HepG2 (cell line): Measurements from ENCODE around the gene AGK. TPM values are rescaled to one million over a fixed set of nuclear protein-coding genes. Genes with fewer than 3 reads are reported as not detected.

ENCODE experiments used
- CAMTA2 ChIP-seq: sonication (generic); formaldehyde crosslinking; IDR thresholded peaks from 2 replicates; pipeline ENCODE4 v1.4.0; 2020; ENCODE audit warnings: mild to moderate bottlenecking, missing genetic modification reagents, borderline replicate concordance
- HNRNPLL ChIP-seq: fragments of 200-400 bp; formaldehyde crosslinking; IDR thresholded peaks from 2 replicates; pipeline ENCODE4 v1.6.1; 2017; ENCODE audit warnings: mild to moderate bottlenecking, low read depth, low read length; ENCODE audit not compliant: poor library complexity, severe bottlenecking
- MAZ ChIP-seq, 2 experiments: sonication (generic) in 1 of 2; formaldehyde crosslinking in 1 of 2; IDR thresholded peaks; 2 replicates each; pipeline versions ENCODE4 v1.5.0 to v1.6.1; 2012 to 2020; ENCODE audit warnings: low read depth in 2 of 2, mild to moderate bottlenecking in 2 of 2, borderline replicate concordance in 1 of 2, improper control_type of control experiment in 1 of 2, low read length in 1 of 2, missing genetic modification reagents in 1 of 2, moderate library complexity in 1 of 2
- NONO ChIP-seq, 2 experiments: fragments of 450-650 bp in 1 of 2; sonication (generic) in 1 of 2; formaldehyde crosslinking in 1 of 2; IDR thresholded peaks in 1 of 2; conservative IDR thresholded peaks in 1 of 2; 2 replicates each; pipeline versions ENCODE4 v1.6.1 to v1.8.0; 2017 to 2022; ENCODE audit warnings: mild to moderate bottlenecking in 1 of 2, missing genetic modification reagents in 1 of 2, moderate library complexity in 1 of 2
- RBFOX2 ChIP-seq: fragments of 200-400 bp; formaldehyde crosslinking; IDR thresholded peaks from 2 replicates; pipeline ENCODE4 v1.6.1; 2017; ENCODE audit warnings: low read depth, mild to moderate bottlenecking, low read length
- polyA plus RNA-seq, 8 experiments: library from polyadenylated mRNA; depleted of rRNA in 3 of 8; stranded (reverse) in 7 of 8; unstranded in 1 of 8; fragments of >200 nt; fragmentation: Illumina TruSeq in 4 of 8; extraction: Trizol in 4 of 8; gene quantifications; 2 replicates each; pipeline versions ENCODE4 v1.2.1 to v1.2.3, GENCODE V29; 2011 to 2016; ENCODE audit warnings: low read depth in 4 of 8, missing spikeins in 1 of 8, mixed read lengths in 1 of 8; ENCODE audit not compliant: insufficient read depth in 1 of 8
- total RNA-seq, 5 experiments: library from RNA; depleted of rRNA; stranded (reverse); fragments of >200 nt; fragmentation: Illumina TruSeq; extraction: Trizol; gene quantifications; 2 replicates each; pipeline ENCODE4 v1.2.3, GENCODE V29; 2016; ENCODE audit warnings: low read depth in 1 of 5
- TF ChIP-seq, protein P1 (sequence below): sonication (generic); formaldehyde crosslinking; IDR thresholded peaks from 2 replicates; pipeline ENCODE4 v1.4.0; 2020; ENCODE audit warnings: mild to moderate bottlenecking, missing genetic modification reagents, borderline replicate concordance
- TF ChIP-seq, protein P2 (sequence below): sonication (generic); formaldehyde crosslinking; IDR thresholded peaks from 2 replicates; pipeline ENCODE4 v1.5.0; 2020; ENCODE audit warnings: mild to moderate bottlenecking, missing genetic modification reagents

AGK gene
- total and polyA plus RNA-seq, 2 of the 13 experiments (the other 11 are each of a cell fraction or from before 2014, with no cell fraction given) = 23.7 to 30.1 TPM

- TF ChIP-seq NONO (IDR thresholded peaks at IDR 0.05) (no peak), NONO (CRISPR knock-in tag; conservative IDR thresholded peaks at IDR 0.05) (peak; percentile 48; the same call in 1 of the 2 replicates), RBFOX2 (peak; percentile 45; the same call in 1 of the 2 replicates), HNRNPLL (peak; percentile 48), CAMTA2 (no peak), MAZ (IDR thresholded peaks at IDR 0.05; ENCODE audit: borderline replicate concordance, low read depth, low read length) (no peak), MAZ (CRISPR knock-in tag; IDR thresholded peaks at IDR 0.05; ENCODE audit: low read depth) (0 out of 2 replicates have a peak, but pooled peaks have one; percentile 23)
- TF ChIP-seq, protein P1, sequence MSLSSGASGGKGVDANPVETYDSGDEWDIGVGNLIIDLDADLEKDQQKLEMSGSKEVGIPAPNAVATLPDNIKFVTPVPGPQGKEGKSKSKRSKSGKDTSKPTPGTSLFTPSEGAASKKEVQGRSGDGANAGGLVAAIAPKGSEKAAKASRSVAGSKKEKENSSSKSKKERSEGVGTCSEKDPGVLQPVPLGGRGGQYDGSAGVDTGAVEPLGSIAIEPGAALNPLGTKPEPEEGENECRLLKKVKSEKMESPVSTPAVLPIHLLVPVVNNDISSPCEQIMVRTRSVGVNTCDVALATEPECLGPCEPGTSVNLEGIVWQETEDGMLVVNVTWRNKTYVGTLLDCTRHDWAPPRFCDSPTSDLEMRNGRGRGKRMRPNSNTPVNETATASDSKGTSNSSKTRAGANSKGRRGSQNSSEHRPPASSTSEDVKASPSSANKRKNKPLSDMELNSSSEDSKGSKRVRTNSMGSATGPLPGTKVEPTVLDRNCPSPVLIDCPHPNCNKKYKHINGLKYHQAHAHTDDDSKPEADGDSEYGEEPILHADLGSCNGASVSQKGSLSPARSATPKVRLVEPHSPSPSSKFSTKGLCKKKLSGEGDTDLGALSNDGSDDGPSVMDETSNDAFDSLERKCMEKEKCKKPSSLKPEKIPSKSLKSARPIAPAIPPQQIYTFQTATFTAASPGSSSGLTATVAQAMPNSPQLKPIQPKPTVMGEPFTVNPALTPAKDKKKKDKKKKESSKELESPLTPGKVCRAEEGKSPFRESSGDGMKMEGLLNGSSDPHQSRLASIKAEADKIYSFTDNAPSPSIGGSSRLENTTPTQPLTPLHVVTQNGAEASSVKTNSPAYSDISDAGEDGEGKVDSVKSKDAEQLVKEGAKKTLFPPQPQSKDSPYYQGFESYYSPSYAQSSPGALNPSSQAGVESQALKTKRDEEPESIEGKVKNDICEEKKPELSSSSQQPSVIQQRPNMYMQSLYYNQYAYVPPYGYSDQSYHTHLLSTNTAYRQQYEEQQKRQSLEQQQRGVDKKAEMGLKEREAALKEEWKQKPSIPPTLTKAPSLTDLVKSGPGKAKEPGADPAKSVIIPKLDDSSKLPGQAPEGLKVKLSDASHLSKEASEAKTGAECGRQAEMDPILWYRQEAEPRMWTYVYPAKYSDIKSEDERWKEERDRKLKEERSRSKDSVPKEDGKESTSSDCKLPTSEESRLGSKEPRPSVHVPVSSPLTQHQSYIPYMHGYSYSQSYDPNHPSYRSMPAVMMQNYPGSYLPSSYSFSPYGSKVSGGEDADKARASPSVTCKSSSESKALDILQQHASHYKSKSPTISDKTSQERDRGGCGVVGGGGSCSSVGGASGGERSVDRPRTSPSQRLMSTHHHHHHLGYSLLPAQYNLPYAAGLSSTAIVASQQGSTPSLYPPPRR (CRISPR knock-in tag) = 0 out of 2 replicates have a peak, but pooled peaks have one; percentile 19
- TF ChIP-seq, protein P2, sequence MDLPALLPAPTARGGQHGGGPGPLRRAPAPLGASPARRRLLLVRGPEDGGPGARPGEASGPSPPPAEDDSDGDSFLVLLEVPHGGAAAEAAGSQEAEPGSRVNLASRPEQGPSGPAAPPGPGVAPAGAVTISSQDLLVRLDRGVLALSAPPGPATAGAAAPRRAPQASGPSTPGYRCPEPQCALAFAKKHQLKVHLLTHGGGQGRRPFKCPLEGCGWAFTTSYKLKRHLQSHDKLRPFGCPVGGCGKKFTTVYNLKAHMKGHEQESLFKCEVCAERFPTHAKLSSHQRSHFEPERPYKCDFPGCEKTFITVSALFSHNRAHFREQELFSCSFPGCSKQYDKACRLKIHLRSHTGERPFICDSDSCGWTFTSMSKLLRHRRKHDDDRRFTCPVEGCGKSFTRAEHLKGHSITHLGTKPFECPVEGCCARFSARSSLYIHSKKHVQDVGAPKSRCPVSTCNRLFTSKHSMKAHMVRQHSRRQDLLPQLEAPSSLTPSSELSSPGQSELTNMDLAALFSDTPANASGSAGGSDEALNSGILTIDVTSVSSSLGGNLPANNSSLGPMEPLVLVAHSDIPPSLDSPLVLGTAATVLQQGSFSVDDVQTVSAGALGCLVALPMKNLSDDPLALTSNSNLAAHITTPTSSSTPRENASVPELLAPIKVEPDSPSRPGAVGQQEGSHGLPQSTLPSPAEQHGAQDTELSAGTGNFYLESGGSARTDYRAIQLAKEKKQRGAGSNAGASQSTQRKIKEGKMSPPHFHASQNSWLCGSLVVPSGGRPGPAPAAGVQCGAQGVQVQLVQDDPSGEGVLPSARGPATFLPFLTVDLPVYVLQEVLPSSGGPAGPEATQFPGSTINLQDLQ (CRISPR knock-in tag) = no peak
These were observed 150.9 kb downstream of the AGK start, which contains the start of gene DENND11 (continued) for GRCh38 chr7:141702047-141702567.
